Skin epidermis (tissue), 12 donors: ENCODE data around the gene MEIS2.
A peak's percentile ranks its signal among the peaks of the same experiment; 100 is the strongest.
"Not testable (repeated sequence)": the region's sequence is repeated elsewhere in the genome, so short reads cannot be mapped to it uniquely, and the experiment has no call there.

ENCODE experiments used
- H3K27ac ChIP-seq, 21 experiments: fragments of 200-600 bp; sonication (generic) in 11 of 21; one replicate each; pipeline ENCODE4 v1.5.0; 2020; ENCODE audit warnings: mild to moderate bottlenecking in 3 of 21, inconsistent platforms in 2 of 21, moderate library complexity in 2 of 21
- H3K4me3 ChIP-seq, 7 experiments: fragments of 200-600 bp; sonication (generic) in 2 of 7; one replicate each; pipeline ENCODE4 v1.5.0; 2020; ENCODE audit warnings: inconsistent platforms in 2 of 7, mild to moderate bottlenecking in 2 of 7, moderate library complexity in 1 of 7

MEIS2 gene

DNA sequence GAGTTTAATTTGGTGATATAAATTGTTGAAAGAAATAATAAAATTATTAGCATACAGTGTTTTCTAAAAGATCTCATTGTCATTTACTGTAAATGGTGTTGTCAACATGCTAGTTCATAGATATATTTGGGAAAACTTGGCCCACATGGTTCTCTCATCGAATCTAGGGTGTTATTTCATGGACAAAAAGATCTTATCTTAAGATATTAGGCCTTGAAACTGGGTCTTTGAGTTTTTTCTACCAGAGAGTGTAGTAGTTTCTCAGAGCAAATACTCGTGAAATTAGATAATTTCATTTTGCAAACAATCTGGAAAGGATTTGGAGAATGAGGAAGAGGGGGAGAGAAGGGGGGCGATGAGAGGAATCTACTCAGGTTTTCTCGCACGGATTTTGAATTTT, 107.9 kb downstream of the MEIS2 start:
- H3K27ac ChIP-seq: no peak overlapping the region
- H3K4me3 ChIP-seq: no peak overlapping the region

- H3K27ac ChIP-seq: no peak overlapping the region
- H3K4me3 ChIP-seq: no peak overlapping the region
Measured at GRCh38 chr15:36988947-36989346, 111.4 kb downstream of the MEIS2 start.

- H3K27ac ChIP-seq: no peak overlapping the region
Measured at GRCh38 chr15:36982430-36982829, 117.9 kb downstream of the MEIS2 start.

DNA sequence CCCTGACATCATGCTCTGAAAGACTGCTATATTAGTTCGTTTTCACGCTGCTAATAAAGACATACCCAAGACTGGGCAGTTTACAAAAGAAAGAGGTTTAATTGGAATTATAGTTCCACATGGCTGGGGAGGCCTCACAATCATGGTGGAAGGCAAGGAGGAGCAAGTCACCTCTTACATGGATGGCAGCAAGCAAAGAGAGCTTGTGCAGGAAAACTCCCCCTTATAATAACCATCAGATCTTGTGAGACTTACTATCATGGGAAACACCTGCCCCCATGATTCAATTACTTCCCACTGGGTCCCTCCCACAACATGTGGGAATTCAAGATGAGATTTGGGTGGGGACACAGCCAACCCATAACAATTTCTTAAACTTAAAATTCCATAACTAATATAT, 120.1 kb downstream of the MEIS2 start:
- H3K27ac ChIP-seq, H3K4me3 ChIP-seq: not testable (repeated sequence)

More at GRCh38 chr15:36982430-36982829, 117.9 kb downstream of the MEIS2 start:
- no peak overlapping the region for H3K4me3 ChIP-seq

- no peak overlapping the region for H3K4me3 ChIP-seq
- no peak overlapping the region for H3K27ac ChIP-seq
Measured at GRCh38 chr15:36978625-36979024, 121.7 kb downstream of the MEIS2 start.

DNA sequence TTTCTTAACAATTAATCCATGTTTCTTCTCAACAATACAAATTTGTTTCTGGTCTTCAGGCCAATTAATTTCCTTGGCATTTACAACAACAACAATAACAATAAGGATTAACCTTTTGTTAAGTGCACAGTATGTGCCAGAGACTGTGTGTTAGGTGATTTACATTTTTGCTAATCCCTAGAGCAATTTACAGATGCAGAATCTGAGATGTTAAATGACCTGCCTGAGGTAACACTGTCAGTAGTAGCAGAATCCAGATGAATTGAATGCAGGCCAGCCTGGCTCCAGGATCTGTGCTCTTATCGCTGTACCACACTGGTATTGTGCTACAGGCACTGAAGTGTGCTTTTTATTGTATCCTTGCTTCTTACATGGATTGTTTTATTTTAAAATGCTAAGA, 122.2 kb downstream of the MEIS2 start:
- no peak overlapping the region for H3K27ac ChIP-seq
- no peak overlapping the region for H3K4me3 ChIP-seq

DNA sequence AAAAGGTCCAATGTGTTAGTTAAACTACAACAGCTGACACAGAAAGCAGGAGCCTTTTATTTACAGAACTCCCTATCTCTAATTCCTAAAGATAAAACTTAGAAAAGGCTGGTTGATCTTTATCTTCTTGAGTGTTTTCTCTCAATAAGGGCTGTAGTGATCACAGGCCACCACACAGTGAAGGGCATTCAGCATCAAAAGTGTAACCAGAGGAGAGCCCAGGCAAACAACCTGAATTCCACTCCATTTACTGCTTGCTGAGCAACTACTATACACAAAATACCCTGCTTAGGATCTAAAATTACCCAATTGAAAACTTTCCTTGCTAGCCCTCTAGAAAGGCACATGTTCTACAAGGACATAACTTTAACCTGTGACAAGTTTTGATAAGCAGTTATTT, 122.7 kb downstream of the MEIS2 start:
- no peak overlapping the region for H3K4me3 ChIP-seq
- no peak overlapping the region for H3K27ac ChIP-seq

DNA sequence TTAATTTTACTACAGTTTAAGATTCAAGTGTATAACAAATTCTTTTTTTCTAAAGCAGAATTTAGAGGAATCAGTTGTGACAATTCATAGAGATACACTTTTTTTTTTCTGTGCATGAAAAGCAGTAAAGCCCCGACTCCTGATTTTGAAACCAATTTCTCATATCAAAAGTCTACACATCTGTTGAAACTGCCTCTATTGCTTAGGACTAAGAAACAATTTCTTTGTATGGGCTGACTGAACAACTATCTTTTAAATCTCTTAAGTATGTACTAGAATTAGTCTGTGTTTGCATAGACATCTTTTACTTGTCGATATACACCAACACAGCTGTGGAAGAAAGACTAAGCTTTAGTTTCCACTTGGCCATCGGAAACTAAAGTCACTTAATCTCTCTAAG, 127.6 kb downstream of the MEIS2 start:
- no peak overlapping the region for H3K27ac ChIP-seq

DNA sequence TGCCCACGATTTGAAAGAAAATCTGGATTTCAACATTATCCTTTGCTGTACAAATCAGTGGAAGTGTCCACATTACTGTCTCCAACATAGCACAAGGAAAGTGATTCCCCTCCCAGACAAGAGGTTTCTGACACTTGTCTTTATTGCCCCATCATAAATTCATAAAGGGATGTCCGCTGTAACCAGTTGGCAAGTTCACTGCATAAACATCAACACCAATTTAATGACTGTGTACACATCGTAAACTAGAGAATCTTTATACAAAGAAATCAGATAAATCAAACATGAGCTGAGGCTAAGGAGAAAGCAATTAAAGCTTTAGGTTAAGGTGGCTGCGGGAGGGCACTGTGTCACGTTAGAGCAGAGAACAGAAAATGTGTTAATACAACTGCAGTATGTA, 129.8 kb downstream of the MEIS2 start:
- no peak overlapping the region for H3K27ac ChIP-seq

More for the DNA sequence above, 127.6 kb downstream of the MEIS2 start:
- H3K4me3 ChIP-seq: no peak overlapping the region

DNA sequence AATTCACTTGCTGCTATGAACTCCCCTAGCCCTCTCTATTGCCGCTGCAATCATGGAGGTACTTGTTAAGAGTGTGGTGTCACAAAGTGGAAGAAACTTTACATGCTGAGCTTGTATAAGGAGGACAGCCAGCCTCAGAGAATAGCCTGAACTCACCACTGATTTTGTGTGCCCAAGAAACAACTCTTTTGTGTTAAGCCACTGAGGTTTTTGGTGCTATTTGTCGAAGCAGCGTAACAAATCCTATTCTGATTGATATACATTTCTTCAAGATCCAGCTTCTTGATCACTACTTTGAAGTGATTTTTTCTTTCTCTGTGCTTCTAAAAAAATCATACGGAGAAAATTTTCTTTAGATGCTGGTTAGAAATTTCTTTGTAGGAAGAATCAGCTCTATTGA, 132.4 kb downstream of the MEIS2 start:
- Histone ChIP-seq H3K27ac (no peak overlapping the region), H3K4me3 (no peak overlapping the region)

More for the DNA sequence above, 129.8 kb downstream of the MEIS2 start:
- H3K4me3 ChIP-seq: no peak overlapping the region

DNA sequence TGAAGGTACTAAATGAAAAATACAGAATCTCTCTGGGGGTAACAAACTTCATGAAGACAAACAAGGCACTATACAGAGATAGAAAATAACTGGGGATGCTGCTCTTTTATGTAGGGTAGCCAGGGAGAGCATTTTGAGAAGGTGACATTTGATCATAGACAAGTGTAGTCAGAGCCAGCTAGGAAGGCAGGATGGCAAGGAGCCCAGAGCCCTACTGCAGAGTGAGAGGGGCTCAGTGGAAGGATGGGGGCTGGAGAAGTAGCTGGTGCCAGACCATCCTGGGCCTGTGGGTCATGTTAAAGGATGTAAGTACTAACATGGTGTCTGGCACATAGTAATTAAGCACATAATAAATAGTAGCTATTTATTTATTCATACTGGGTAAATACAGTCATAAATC, 133.6 kb downstream of the MEIS2 start:
- no peak overlapping the region for H3K27ac ChIP-seq

DNA sequence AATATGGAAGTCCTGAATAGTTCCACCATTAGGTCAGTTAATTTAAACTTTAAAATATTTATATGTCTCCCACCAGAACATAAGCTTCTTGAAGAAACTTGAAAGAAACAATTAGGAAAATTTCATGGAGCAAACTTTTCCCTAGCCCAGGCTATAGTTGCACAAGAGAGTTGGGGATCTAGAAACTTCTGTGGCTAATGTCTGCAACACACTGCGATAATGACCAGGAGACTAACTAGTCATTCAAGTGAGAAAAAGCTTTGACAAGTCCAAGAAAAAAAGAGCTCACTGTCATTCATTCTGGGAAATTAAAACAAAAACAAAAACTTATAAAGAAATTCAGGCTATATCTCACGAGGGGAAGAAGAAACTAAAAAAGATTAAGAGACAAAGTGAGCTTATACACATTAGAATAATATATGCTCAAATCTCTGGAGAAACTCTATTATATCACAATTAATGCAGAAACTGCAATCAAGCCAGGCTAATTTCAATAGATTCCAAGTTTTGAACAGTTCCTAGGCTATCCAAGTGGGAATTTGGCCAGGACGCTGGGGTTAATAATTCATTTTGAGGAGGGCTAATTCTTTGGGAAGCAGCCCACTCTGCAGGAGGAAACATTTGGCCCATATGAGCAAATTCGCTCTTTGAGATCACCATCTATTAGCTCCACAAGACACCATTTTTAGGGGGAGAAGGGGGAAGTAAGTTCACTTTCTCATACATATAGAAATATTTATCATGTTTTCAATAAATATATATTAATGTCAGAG, 134.6 kb downstream of the MEIS2 start:
- Histone ChIP-seq H3K4me3 (no peak overlapping the region), H3K27ac (no peak overlapping the region)

More for the DNA sequence above, 133.6 kb downstream of the MEIS2 start:
- H3K4me3 ChIP-seq: no peak overlapping the region

DNA sequence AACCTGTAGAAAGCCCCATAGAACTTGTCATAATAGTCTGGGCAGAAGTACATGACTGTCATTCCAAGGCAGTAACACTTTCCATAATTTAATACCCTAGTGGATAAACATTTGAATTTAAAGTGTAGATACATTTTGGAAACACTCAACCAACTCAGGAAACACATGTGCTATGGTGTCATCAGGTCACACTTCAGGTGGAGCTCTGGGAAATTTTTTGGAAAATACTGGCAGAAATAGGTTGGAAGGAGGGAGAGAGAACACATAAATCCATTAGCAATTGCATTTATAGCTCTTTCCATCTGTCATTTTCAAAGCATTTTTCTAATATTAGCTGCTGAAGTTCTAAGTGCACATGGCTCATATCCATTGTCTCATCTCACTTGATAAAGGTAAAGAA, 135.7 kb downstream of the MEIS2 start:
- H3K27ac ChIP-seq: no peak overlapping the region
- no peak overlapping the region for H3K4me3 ChIP-seq

- Histone ChIP-seq H3K27ac (no peak overlapping the region), H3K4me3 (no peak overlapping the region)
Measured at GRCh38 chr15:36961956-36962355, 138.4 kb downstream of the MEIS2 start.

DNA sequence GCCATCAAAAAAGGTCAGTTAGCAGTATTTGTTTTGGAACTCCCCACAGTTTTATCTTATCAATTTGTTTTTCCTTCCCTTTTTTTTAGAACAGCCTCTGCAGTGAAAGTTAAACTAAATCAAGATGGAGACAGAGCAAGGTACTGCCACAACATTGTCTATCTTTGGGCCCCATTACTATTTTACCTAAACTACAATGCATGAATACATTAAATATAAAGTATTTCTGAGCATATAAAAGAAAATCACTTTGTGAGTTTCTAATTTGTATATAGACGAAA, 139.5 kb downstream of the MEIS2 start:
- Histone ChIP-seq H3K27ac (no peak overlapping the region), H3K4me3 (no peak overlapping the region)

DNA sequence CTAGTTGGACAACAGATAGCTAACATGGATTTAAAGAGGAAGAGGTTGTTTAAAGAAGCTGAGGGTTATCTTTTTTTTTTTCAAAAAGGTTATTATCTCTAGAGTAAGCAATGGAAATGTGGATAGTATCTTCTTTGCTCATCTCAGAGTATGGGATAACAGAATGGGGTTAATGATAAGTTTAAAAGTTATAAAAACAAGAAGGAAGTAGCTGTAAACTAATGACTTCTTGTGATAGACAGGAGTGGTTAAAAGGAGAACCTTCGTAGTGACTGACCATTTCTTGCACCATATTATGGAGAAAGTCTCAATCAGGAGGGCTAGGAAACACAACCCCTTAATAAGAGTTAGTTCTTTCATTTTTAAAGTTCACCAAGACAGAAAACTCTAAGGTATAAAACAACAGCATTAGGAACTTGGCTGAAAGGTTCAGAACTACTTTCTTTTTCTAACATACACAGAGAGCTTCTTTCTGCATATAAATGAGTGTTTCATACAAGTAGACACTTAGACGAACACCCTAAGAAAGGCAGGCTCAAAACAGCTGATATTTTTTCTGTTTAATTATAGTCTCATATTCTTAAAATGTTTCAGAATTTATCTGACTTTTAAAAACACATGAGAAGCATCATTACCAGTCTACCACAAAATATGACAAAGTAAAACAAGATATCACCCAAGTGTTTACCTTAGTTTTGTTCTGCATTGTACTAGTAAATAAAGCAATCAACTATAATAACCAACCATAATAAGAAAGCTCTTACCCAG, 140.0 kb downstream of the MEIS2 start:
- H3K4me3 ChIP-seq: no peak overlapping the region
- H3K27ac ChIP-seq: peak overlapping the region in 2 of 21 experiments; percentile 8 to 9

DNA sequence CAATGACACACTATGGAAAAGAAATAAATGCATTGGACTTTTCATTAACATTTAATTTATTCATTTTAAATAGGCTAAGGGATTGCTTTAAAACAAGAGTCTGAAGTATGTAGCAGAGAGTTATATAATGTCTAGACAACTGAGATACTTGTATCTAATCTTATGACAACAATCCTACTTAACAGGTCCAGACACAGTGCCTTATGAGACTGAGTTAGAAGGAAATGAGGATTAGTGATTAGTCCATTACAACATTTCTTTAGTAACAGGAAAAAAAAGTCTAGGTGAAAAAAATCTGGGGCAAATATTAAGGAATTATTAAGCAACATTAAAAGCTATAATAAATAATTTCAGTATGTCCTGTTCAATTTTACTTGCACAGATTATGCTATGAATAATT, 140.6 kb downstream of the MEIS2 start:
- H3K4me3 ChIP-seq: no peak overlapping the region
- H3K27ac ChIP-seq: no peak overlapping the region

- no peak overlapping the region for H3K4me3 ChIP-seq
- no peak overlapping the region for H3K27ac ChIP-seq
Measured at GRCh38 chr15:36958606-36959005, 141.7 kb downstream of the MEIS2 start.

DNA sequence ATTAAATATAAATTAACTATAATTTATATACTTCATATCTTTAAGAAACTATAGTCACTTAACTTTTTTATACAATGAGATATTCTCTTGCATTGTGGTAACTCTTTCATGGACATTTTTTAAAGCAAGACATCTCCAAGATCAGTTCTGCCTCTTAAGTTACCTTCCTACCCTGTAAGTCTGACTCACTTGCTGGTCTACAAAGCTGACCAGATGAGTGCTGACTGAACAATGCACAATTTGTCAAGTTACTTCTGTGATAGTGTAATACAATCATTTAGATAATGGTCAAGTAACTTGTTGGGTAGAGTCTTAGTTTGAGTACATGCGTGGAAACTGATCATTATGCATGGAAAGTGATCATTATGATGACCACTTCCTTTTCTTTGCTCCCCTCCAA, 145.9 kb downstream of the MEIS2 start:
- no peak overlapping the region for H3K4me3 ChIP-seq
- H3K27ac ChIP-seq: no peak overlapping the region

GRCh38 chr15:36953346-36953745, 147.0 kb downstream of the MEIS2 start:
- Histone ChIP-seq H3K27ac (no peak overlapping the region), H3K4me3 (no peak overlapping the region)

- no peak overlapping the region for H3K4me3 ChIP-seq
- H3K27ac ChIP-seq: no peak overlapping the region
Measured at GRCh38 chr15:36951731-36952247, 148.6 kb downstream of the MEIS2 start.
